IMR-90 (cell line): ENCODE data around the gene SLC26A5. TPM values are rescaled to one million over a fixed set of nuclear protein-coding genes. Genes with fewer than 3 reads are reported as not detected.
"Not testable (repeated sequence)": the region's sequence is repeated elsewhere in the genome, so short reads cannot be mapped to it uniquely, and the experiment has no call there.

ENCODE experiments used
- ATAC-seq: fragments of 200-7000 bp; cut with Tn5 transposase; 2 replicates; pipeline ENCODE4 v1.9.1; 2020; ENCODE audit warnings: low read depth, mild to moderate bottlenecking, moderate library complexity
- BruUV-seq: library from RNA; stranded (reverse); fragments of 400-500 nt; replicated peaks from 2 replicates; lab custom pipeline; 2021; lab: Mats Ljungman, UMichigan
- CTCF ChIA-PET: fragments of 300-600 bp; formaldehyde crosslinking; extraction: SDS; loops from one replicate; lab custom pipeline; 2021; ENCODE audit warnings: antibody characterized with exemption; lab: Yijun Ruan, JAX
- POLR2A ChIA-PET: fragments of 300-600 bp; sonication (Branson Sonifier 250); formaldehyde crosslinking; loops from one replicate; lab custom pipeline; 2022; ENCODE audit warnings: antibody characterized with exemption; ENCODE audit not compliant: unreplicated experiment; lab: Charles Lee
- DNase-seq: peaks from one replicate; pipeline ENCODE4 v3.0.0; 2013
- H2AFZ ChIP-seq: replicated peaks from 2 replicates; pipeline ENCODE3; 2013; ENCODE audit warnings: low read length, mild to moderate bottlenecking; ENCODE audit not compliant: poor library complexity
- H2AK5ac ChIP-seq: 2 replicates; pipeline ENCODE4 v1.6.1; 2013; ENCODE audit warnings: low read depth, low read length, inconsistent platforms
- H2AK9ac ChIP-seq: replicated peaks from 2 replicates; pipeline ENCODE3; 2013; ENCODE audit warnings: mild to moderate bottlenecking, low read depth, low read length, moderate library complexity; ENCODE audit not compliant: poor library complexity
- H2BK120ac ChIP-seq: 2 replicates; pipeline ENCODE4 v1.6.1; 2013; ENCODE audit warnings: low read depth, low read length, inconsistent platforms
- H2BK15ac ChIP-seq: 3 replicates; pipeline ENCODE4 v1.6.1; 2013; ENCODE audit warnings: low read depth, low read length, inconsistent platforms
- H2BK20ac ChIP-seq: 2 replicates; pipeline ENCODE4 v1.6.1; 2013; ENCODE audit warnings: low read depth, mild to moderate bottlenecking, inconsistent platforms, low read length, moderate library complexity
- H2BK5ac ChIP-seq: 2 replicates; pipeline ENCODE4 v1.6.1; 2013; ENCODE audit warnings: mild to moderate bottlenecking, low read depth, low read length, inconsistent platforms; ENCODE audit not compliant: poor library complexity, severe bottlenecking
- H3K14ac ChIP-seq: replicated peaks from 2 replicates; pipeline ENCODE4 v1.6.1; 2013; ENCODE audit warnings: low read depth, low read length, inconsistent platforms
- H3K18ac ChIP-seq: 2 replicates; pipeline ENCODE4 v1.6.1; 2013; ENCODE audit warnings: low read depth, low read length, control low read depth
- H3K23ac ChIP-seq: 2 replicates; pipeline ENCODE4 v1.6.1; 2013; ENCODE audit warnings: low read depth, low read length, inconsistent platforms
- H3K27ac ChIP-seq: 2 replicates; pipeline ENCODE4 v1.5.1; 2013; ENCODE audit warnings: mild to moderate bottlenecking, control low read depth, low read length; ENCODE audit not compliant: insufficient read depth
- H3K27me3 ChIP-seq: 2 replicates; pipeline ENCODE4 v1.6.1; 2013; ENCODE audit warnings: low read length; ENCODE audit not compliant: control insufficient read depth, insufficient read depth
- H3K36me3 ChIP-seq: 2 replicates; pipeline ENCODE4 v1.6.1; 2013; ENCODE audit warnings: low read length, mixed read lengths; ENCODE audit not compliant: control insufficient read depth, insufficient read depth
- H3K4ac ChIP-seq: 2 replicates; pipeline ENCODE4 v1.6.1; 2013; ENCODE audit warnings: low read depth, low read length, inconsistent platforms
- H3K4me1 ChIP-seq: 2 replicates; pipeline ENCODE4 v1.6.1; 2013; ENCODE audit warnings: low read length, mixed read lengths; ENCODE audit not compliant: control insufficient read depth, insufficient read depth
- H3K4me2 ChIP-seq: 2 replicates; pipeline ENCODE4 v1.6.1; 2013; ENCODE audit warnings: low read depth, mild to moderate bottlenecking, control low read depth, low read length, moderate library complexity
- H3K4me3 ChIP-seq: 2 replicates; pipeline ENCODE4 v1.5.1; 2013; ENCODE audit warnings: low read depth, mild to moderate bottlenecking, control low read depth, low read length, moderate library complexity; ENCODE audit not compliant: insufficient read depth
- H3K56ac ChIP-seq: 2 replicates; pipeline ENCODE4 v1.6.1; 2013; ENCODE audit warnings: low read length, inconsistent platforms; ENCODE audit not compliant: insufficient read depth; ENCODE audit errors: extremely low read depth
- H3K79me1 ChIP-seq, 2 experiments: 2 replicates each; pipeline ENCODE4 v1.6.1; 2013; ENCODE audit warnings: low read length in 2 of 2, inconsistent platforms in 1 of 2, low read depth in 1 of 2
- H3K9ac ChIP-seq: 2 replicates; pipeline ENCODE4 v1.6.1; 2013; ENCODE audit warnings: low read depth, low read length, control low read depth
- H3K9me1 ChIP-seq: 2 replicates; pipeline ENCODE4 v1.6.1; 2013; ENCODE audit warnings: low read length, inconsistent platforms; ENCODE audit not compliant: insufficient read depth
- H3K9me3 ChIP-seq: 2 replicates; pipeline ENCODE4 v1.6.1; 2013; ENCODE audit warnings: low read length; ENCODE audit not compliant: control insufficient read depth, insufficient read depth
- H4K20me1 ChIP-seq: 2 replicates; pipeline ENCODE4 v1.6.1; 2013; ENCODE audit warnings: low read length, inconsistent platforms; ENCODE audit not compliant: insufficient read depth
- H4K5ac ChIP-seq: 2 replicates; pipeline ENCODE4 v1.6.1; 2013; ENCODE audit warnings: mild to moderate bottlenecking, low read depth, low read length, control low read depth
- H4K8ac ChIP-seq, 2 experiments: 2 replicates each; pipeline ENCODE4 v1.6.1; 2013; ENCODE audit warnings: low read depth in 2 of 2, low read length in 2 of 2, control low read depth in 1 of 2, inconsistent platforms in 1 of 2
- H4K91ac ChIP-seq: 2 replicates; pipeline ENCODE4 v1.6.1; 2013; ENCODE audit warnings: low read depth, low read length, inconsistent platforms; ENCODE audit not compliant: insufficient read depth
- WGBS, 2 experiments: methylation state at CpG; one replicate each; pipeline versions ENCODE4 v1.1.5 to v1.1.7; 2013; ENCODE audit warnings: missing lambda C conversion rate in 2 of 2; ENCODE audit not compliant: insufficient read length in 1 of 2; ENCODE audit errors: extremely low coverage in 2 of 2; 5-methylcytosine and 5-hydroxymethylcytosine counted together
- dilution Hi-C: fragments of 300-500 bp; cut with HindIII; formaldehyde crosslinking; loops from one replicate; pipeline ENCODE4 v1.14.3; 2018; ENCODE audit warnings: low sequenced_read_pairs; ENCODE audit not compliant: unreplicated experiment
- in situ Hi-C: fragments of 300-500 bp; cut with MboI; formaldehyde crosslinking; loops from 3 replicates; pipeline ENCODE4 v1.14.3; 2019; ENCODE audit warnings: low sequenced_read_pairs, inconsistent platforms, mixed read lengths
- intact Hi-C: fragments of 100-400 bp; cut with micrococcal nuclease; formaldehyde crosslinking; loops from 2 replicates; pipeline ENCODE4 v1.10.0; 2022
- polyA plus RNA-seq, 3 experiments: library from polyadenylated mRNA; depleted of rRNA; stranded (reverse); fragments of >200 nt; gene quantifications; 2 replicates each; pipeline ENCODE4 v1.2.3, GENCODE V29; 2012; ENCODE audit warnings: low replicate concordance in 1 of 3
- total RNA-seq: library from RNA; depleted of rRNA; stranded (reverse); fragments of >200 nt; gene quantifications from 2 replicates; pipeline ENCODE4 v1.2.3, GENCODE V29; 2012

SLC26A5 gene
- total and polyA plus RNA-seq, 2 of the 4 experiments (the other 2 are of a cell fraction): not detected

DNA sequence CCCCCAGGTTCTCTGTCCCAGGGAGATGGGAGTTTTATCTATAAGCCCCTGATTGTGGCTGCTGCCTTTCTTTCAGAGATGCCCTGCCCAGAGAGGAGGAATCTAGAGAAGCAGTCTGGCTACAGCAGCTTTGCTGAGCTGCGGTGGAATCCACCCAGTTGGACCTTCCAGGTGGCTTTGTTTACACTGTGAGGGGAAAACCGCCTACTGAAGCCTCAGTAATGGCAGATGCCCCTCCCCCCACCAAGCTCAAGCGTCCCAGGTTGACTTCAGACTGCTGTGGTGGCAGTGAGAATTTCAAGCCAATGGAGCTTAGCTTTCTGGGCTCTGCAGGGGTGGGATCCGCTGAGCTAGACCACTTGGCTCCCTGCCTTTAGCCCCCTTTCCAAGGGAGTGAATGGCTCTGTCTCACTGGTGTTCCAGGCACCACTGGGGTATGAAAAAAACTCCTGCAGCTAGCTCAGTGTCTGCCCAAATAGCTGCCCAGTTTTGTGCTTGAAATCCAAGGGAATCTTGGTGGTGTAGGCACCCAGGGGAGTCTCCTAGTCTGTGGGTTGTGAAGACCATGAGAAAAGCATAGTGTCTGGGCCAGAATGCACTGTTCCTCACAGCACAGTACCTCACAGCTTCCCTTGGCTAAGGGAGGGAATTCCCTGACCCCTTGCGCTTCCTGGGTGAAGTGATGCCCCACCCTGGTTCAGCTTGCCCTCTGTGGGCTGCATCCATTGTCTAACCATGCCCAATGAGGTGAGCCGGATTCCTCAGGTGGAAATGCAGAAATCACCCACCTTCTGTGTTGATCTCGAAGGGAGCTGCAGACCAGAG lies 40.0 kb downstream of the SLC26A5 start:
- H2AK5ac ChIP-seq, in situ Hi-C loops, H2AFZ ChIP-seq, ATAC-seq, H3K9me1 ChIP-seq, H2AK9ac ChIP-seq, H3K79me1 ChIP-seq, POLR2A ChIA-PET, H4K5ac ChIP-seq, H2BK20ac ChIP-seq, DNase-seq, H4K8ac ChIP-seq, H3K27me3 ChIP-seq, H3K4me3 ChIP-seq, H3K4me2 ChIP-seq, H3K23ac ChIP-seq, H3K18ac ChIP-seq, intact Hi-C loops, BruUV-seq, H3K9me3 ChIP-seq, H2BK120ac ChIP-seq, H4K91ac ChIP-seq, H3K4me1 ChIP-seq, H3K36me3 ChIP-seq, H3K56ac ChIP-seq, dilution Hi-C loops, H3K4ac ChIP-seq, H3K14ac ChIP-seq, H3K9ac ChIP-seq, H4K20me1 ChIP-seq, H2BK15ac ChIP-seq, H3K27ac ChIP-seq, H2BK5ac ChIP-seq: not testable (repeated sequence)
- no CpG with 5 or more reads among the region's 7 CpGs for WGBS, 2 experiments
- CTCF ChIA-PET: interaction anchor here (1.2 kb wide), 1 partner anchor 108 kb away, joined by 4 read pairs; the partner anchor contains the start of gene PMPCB

GRCh38 chr7:103399687-103400086 lies 46.3 kb downstream of the SLC26A5 start:
- H3K4ac ChIP-seq, H3K18ac ChIP-seq, H3K4me1 ChIP-seq, H4K20me1 ChIP-seq, H3K14ac ChIP-seq, H2AK5ac ChIP-seq, H3K9me1 ChIP-seq, H2BK120ac ChIP-seq, H3K36me3 ChIP-seq, H4K8ac ChIP-seq, H3K27ac ChIP-seq, H3K9me3 ChIP-seq, intact Hi-C loops, H2BK5ac ChIP-seq, H4K5ac ChIP-seq, ATAC-seq, H3K4me3 ChIP-seq, H2BK15ac ChIP-seq, BruUV-seq, H2AK9ac ChIP-seq, H3K4me2 ChIP-seq, POLR2A ChIA-PET, H3K9ac ChIP-seq, H3K79me1 ChIP-seq, H3K27me3 ChIP-seq, DNase-seq, H3K56ac ChIP-seq, in situ Hi-C loops, H4K91ac ChIP-seq, dilution Hi-C loops, CTCF ChIA-PET, H2AFZ ChIP-seq, H3K23ac ChIP-seq, H2BK20ac ChIP-seq: not testable (repeated sequence)
